ENCODE data around the gene RUNX2. TPM values are rescaled to one million over a fixed set of nuclear protein-coding genes. Genes with fewer than 3 reads are reported as not detected.

Gene RUNX2
- total and polyA plus RNA-seq, 12 donors: 0.28 to 4.5 (median 1.8) TPM

DNA sequence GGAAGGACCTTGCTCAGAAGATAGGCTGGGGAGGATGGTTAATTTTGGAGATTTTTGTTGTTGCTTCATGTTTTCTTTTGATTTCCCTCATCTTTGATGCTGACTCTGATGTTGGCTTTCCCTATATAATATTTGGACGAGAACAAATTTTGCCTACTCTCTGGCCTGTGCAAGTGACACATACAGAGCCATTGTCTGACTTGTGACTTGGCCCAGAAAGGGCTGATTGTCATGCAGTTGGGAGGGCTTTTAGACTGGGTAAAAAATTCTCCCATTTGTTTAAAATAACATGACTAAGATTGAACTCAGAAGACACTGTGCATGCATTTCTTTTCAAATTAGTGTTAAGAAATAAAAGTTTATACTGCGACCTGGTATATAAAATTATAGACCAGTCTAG is 148.2 kb downstream of the RUNX2 start:
- Histone ChIP-seq H3K27me3 (no peaks in the 10 kb centered on the region), H3K9me3 (replicated peaks in 1 of 3) (no peaks in the 10 kb centered on the region), H3K4me3 (no peak overlapping the region), H3K36me3 (replicated peaks in 1 of 2) (no peaks in the 10 kb centered on the region), H3K4me1 (replicated peaks in 1 of 2) (no peaks in the 10 kb centered on the region), H3K27ac (no peak overlapping the region)
- no peak for DNase-seq
- no peak for TF ChIP-seq POLR2A (IDR thresholded peaks at IDR 0.05)
- TF ChIP-seq, protein P1, sequence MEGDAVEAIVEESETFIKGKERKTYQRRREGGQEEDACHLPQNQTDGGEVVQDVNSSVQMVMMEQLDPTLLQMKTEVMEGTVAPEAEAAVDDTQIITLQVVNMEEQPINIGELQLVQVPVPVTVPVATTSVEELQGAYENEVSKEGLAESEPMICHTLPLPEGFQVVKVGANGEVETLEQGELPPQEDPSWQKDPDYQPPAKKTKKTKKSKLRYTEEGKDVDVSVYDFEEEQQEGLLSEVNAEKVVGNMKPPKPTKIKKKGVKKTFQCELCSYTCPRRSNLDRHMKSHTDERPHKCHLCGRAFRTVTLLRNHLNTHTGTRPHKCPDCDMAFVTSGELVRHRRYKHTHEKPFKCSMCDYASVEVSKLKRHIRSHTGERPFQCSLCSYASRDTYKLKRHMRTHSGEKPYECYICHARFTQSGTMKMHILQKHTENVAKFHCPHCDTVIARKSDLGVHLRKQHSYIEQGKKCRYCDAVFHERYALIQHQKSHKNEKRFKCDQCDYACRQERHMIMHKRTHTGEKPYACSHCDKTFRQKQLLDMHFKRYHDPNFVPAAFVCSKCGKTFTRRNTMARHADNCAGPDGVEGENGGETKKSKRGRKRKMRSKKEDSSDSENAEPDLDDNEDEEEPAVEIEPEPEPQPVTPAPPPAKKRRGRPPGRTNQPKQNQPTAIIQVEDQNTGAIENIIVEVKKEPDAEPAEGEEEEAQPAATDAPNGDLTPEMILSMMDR (IDR thresholded peaks at IDR 0.05): no peak
- intact Hi-C loops (cut with DNase I): no loop called here
- 74 to 90% (median 87%) methylated on average over 2 of the region's 2 CpGs for WGBS, 4 donors

DNA sequence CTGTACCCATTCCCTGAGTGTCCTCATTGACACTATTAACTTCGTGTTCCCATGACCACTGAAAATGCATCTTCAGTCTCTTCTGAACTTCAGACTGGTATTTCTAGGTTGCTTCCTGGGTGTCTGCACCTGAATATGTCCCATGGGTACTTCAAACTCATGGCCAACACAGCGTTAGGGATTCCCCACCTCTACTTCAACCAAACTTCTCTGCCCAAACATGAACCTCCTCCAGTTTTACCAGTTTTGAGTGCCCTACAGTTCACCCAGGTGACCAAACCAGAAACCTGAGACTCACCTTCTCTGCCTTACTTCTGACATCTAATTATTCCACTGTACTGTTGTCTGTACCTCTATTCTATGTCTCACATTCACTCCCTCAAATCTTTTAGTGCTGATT is 149.1 kb downstream of the RUNX2 start:
- DNase-seq: no peak
- WGBS, 4 donors: 61 to 88% (median 79%) methylated on average over 2 of the region's 2 CpGs
- H3K27ac ChIP-seq: no peak overlapping the region
- no peaks in the 10 kb centered on the region for H3K36me3 ChIP-seq (replicated peaks in 1 of 2)
- TF ChIP-seq POLR2A (IDR thresholded peaks at IDR 0.05): no peak
- TF ChIP-seq, protein P1 (IDR thresholded peaks at IDR 0.05): no peak
- intact Hi-C loops (cut with DNase I): no loop called here
- no peaks in the 10 kb centered on the region for H3K4me1 ChIP-seq (replicated peaks in 1 of 2)
- H3K27me3 ChIP-seq: no peaks in the 10 kb centered on the region
- H3K9me3 ChIP-seq (replicated peaks in 1 of 3): no peaks in the 10 kb centered on the region
- no peak overlapping the region for H3K4me3 ChIP-seq

DNA sequence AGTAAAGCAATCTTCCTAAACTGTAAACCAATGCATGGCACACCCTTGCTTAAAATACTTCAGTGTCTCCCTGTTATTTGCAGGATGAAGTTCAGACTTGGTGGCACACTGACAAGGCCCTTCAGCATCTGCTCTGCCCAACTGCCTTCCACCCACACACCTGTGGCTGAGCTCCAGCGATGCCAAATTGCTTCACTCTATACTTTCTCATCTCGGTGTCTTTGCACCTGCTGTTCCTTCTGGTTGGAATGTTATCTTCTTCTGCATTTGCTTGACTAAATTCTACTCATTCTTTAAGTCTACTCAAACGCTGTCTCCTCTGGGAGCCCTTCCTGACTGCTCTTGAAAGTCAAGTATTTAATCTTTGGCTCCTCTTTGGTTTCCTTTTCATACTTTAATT is 149.7 kb downstream of the RUNX2 start:
- Histone ChIP-seq H3K36me3 (replicated peaks in 1 of 2) (no peaks in the 10 kb centered on the region), H3K4me3 (no peak overlapping the region), H3K27ac (no peak overlapping the region), H3K9me3 (replicated peaks in 1 of 3) (no peaks in the 10 kb centered on the region), H3K4me1 (replicated peaks in 1 of 2) (no peaks in the 10 kb centered on the region), H3K27me3 (no peaks in the 10 kb centered on the region)
- WGBS, 4 donors: 79 to 87% (median 80%) methylated on average over 3 of the region's 3 CpGs
- DNase-seq: no peak
- intact Hi-C loops (cut with DNase I): no loop called here
- TF ChIP-seq POLR2A (IDR thresholded peaks at IDR 0.05): no peak
- TF ChIP-seq, protein P1 (IDR thresholded peaks at IDR 0.05): no peak

- 64 to 74% (median 69%) methylated on average over 2 of the region's 2 CpGs for WGBS, 4 donors
- Histone ChIP-seq H3K9me3 (replicated peaks in 1 of 3) (no peaks in the 10 kb centered on the region), H3K4me3 (no peak overlapping the region), H3K27ac (no peak overlapping the region), H3K4me1 (replicated peaks in 1 of 2) (no peaks in the 10 kb centered on the region), H3K27me3 (no peaks in the 10 kb centered on the region), H3K36me3 (replicated peaks in 1 of 2) (no peaks in the 10 kb centered on the region)
- no peak for DNase-seq
- intact Hi-C loops (cut with DNase I): no loop called here
- no peak for TF ChIP-seq POLR2A (IDR thresholded peaks at IDR 0.05)
- TF ChIP-seq, protein P1 (IDR thresholded peaks at IDR 0.05): no peak
Observed at GRCh38 chr6:45478240-45478639, 150.1 kb downstream of the RUNX2 start.
